ENCODE data around the gene DRD4. TPM values are rescaled to one million over a fixed set of nuclear protein-coding genes. Genes with fewer than 3 reads are reported as not detected.

The DRD4 gene
- total and polyA plus RNA-seq, 7 experiments from 2014 or later = 0.27 to 1.9 (median 0.75) TPM; not detected in 2

DNA sequence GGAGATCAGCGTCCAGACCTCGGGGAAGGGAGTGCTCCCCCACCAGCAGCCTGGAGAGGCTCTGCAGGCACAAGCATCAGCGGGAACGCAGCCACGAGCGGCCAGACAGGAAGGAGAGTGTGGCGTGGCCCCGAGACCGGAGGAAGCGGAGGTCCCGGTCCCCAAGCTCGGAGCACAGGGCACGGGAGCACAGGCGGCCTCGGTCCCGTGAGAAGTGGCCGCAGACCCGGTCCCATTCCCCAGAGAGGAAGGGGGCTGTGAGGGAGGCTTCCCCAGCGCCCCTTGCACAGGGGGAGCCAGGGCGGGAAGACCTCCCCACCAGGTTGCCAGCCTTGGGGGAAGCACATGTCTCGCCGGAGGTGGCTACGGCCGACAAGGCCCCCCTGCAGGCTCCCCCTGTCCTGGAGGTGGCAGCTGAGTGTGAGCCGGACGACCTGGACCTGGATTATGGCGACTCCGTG is 28.2 kb upstream of the DRD4 start:
- H3K4me3 Mint-ChIP-seq = no peak overlapping the region
- Histone ChIP-seq H3K4me1 (ENCODE audit: control insufficient read depth in 2 of 2, insufficient read depth in 2 of 2, low read length in 2 of 2) (peaks cover 2 to 8% of the 10 kb centered on the region in 2 donors), H3K9me3 (ENCODE audit: control insufficient read depth in 2 of 3, low read length in 3 of 3) (no peaks in the 10 kb centered on the region), H3K27me3 (ENCODE audit: control insufficient read depth in 2 of 2, insufficient read depth in 2 of 2, low read length in 2 of 2) (no peaks in the 10 kb centered on the region), H3K4me3 (ENCODE audit: low read length) (no peak overlapping the region), H3K27ac (ENCODE audit: low read depth, low read length) (no peak overlapping the region), H3K36me3 (ENCODE audit: control insufficient read depth in 2 of 3, insufficient read depth in 3 of 3, low read length in 3 of 3) (peaks cover 0 to 95% (median 37%) of the 10 kb centered on the region in 3 experiments)
- POLR2A ChIA-PET = interaction anchor here (0.6 to 1.1 kb wide), 2 partner anchors 51 to 352 kb away, joined by 4 to 6 read pairs; no protein-coding TSS in a partner anchor
- peak overlapping the region in 2 of 9 donors; percentile 56 to 83 for H3K27ac Mint-ChIP-seq
- peaks cover 0 to 9% (median 5%) of the 10 kb centered on the region in 7 donors for H3K4me1 Mint-ChIP-seq
- H3K36me3 Mint-ChIP-seq = peaks cover 0 to 20% (median 5%) of the 10 kb centered on the region in 5 donors
- no peaks in the 10 kb centered on the region for H3K27me3 Mint-ChIP-seq
- ATAC-seq (no peak), DNase-seq (peak in 1 of 9 donors; percentile 22)
- CTCF ChIA-PET = interaction anchor here (1.0 kb wide), 1 partner anchor 53 kb away, joined by 3 read pairs; no protein-coding TSS in a partner anchor
- no peaks in the 10 kb centered on the region for H3K9me3 Mint-ChIP-seq
- intact Hi-C loops (cut with micrococcal nuclease) = no loop called here

GRCh38 chr11:609341-609811 is 27.7 kb upstream of the DRD4 start:
- ChIA-PET POLR2A (no interaction called here), CTCF (no interaction called here)
- Histone ChIP-seq H3K36me3 (ENCODE audit: control insufficient read depth in 2 of 3, insufficient read depth in 3 of 3, low read length in 3 of 3) (peaks cover 0 to 90% (median 35%) of the 10 kb centered on the region in 3 experiments), H3K4me1 (ENCODE audit: control insufficient read depth in 2 of 2, insufficient read depth in 2 of 2, low read length in 2 of 2) (peaks cover 7 to 13% of the 10 kb centered on the region in 2 donors), H3K9me3 (ENCODE audit: control insufficient read depth in 2 of 3, low read length in 3 of 3) (no peaks in the 10 kb centered on the region), H3K27ac (ENCODE audit: low read depth, low read length) (no peak overlapping the region), H3K4me3 (ENCODE audit: low read length) (no peak overlapping the region), H3K27me3 (ENCODE audit: control insufficient read depth in 2 of 2, insufficient read depth in 2 of 2, low read length in 2 of 2) (no peaks in the 10 kb centered on the region)
- Mint-ChIP-seq H3K36me3 (peaks cover 0 to 16% (median 5%) of the 10 kb centered on the region in 5 donors), H3K4me3 (no peak overlapping the region), H3K9me3 (no peaks in the 10 kb centered on the region), H3K4me1 (peaks cover 0 to 12% (median 8%) of the 10 kb centered on the region in 7 donors), H3K27ac (no peak overlapping the region), H3K27me3 (no peaks in the 10 kb centered on the region)
- intact Hi-C loops (cut with micrococcal nuclease) = no loop called here
- ATAC-seq (no peak), DNase-seq (peak in 1 of 9 donors; percentile 21)

DNA sequence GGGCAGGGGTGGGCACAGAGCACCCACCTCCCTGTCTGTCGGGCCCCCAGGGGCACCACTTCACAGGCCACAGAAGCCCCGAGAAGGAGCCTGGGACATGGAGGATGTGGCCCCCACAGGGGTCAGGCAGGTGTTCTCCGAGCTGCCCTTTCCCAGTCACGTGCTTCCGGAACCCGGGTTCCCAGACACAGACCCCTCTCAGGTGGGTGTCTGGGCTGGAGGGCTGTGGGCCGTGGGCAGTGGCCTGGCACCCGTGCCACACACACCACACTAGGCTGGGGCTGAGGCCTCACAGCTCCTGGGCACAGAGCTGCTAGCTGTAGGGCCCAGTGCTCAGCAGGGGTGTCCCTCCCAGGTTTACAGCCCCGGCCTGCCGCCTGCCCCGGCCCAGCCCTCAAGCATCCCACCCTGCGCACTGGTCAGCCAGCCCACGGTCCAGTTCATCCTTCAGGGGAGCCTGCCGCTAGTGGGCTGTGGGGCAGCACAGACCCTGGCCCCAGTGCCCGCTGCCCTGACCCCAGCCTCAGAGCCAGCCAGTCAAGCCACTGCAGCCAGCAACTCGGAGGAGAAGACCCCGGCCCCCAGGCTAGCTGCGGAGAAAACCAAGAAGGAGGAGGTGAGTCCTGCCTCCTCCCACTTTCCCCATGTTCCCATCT is 26.8 kb upstream of the DRD4 start:
- Mint-ChIP-seq H3K4me1 (peaks cover 0 to 14% (median 10%) of the 10 kb centered on the region in 7 donors), H3K27ac (peak overlapping the region in 4 of 9 donors; percentile 58 to 91 (median 78)), H3K9me3 (peaks cover 0 to under 1% (median 0%) of the 10 kb centered on the region in 11 donors), H3K27me3 (no peaks in the 10 kb centered on the region), H3K4me3 (no peak overlapping the region), H3K36me3 (peaks cover 0 to 16% (median 5%) of the 10 kb centered on the region in 5 donors)
- ATAC-seq (no peak), DNase-seq (peak in 1 of 9 donors; percentile 22)
- ChIA-PET POLR2A (no interaction called here), CTCF (no interaction called here)
- Histone ChIP-seq H3K27ac (ENCODE audit: low read depth, low read length) (peak overlapping the region; percentile 28), H3K36me3 (ENCODE audit: control insufficient read depth in 2 of 3, insufficient read depth in 3 of 3, low read length in 3 of 3) (peaks cover 0 to 82% (median 34%) of the 10 kb centered on the region in 3 experiments), H3K27me3 (ENCODE audit: control insufficient read depth in 2 of 2, insufficient read depth in 2 of 2, low read length in 2 of 2) (no peaks in the 10 kb centered on the region), H3K9me3 (ENCODE audit: control insufficient read depth in 2 of 3, low read length in 3 of 3) (no peaks in the 10 kb centered on the region), H3K4me3 (ENCODE audit: low read length) (no peak overlapping the region), H3K4me1 (ENCODE audit: control insufficient read depth in 2 of 2, insufficient read depth in 2 of 2, low read length in 2 of 2) (peaks cover 8 to 22% of the 10 kb centered on the region in 2 donors)
- intact Hi-C loops (cut with micrococcal nuclease) = no loop called here

GRCh38 chr11:611001-611996 is 25.8 kb upstream of the DRD4 start:
- no peaks in the 10 kb centered on the region for H3K9me3 ChIP-seq (ENCODE audit: control insufficient read depth in 2 of 3, low read length in 3 of 3)
- H3K4me1 ChIP-seq (ENCODE audit: control insufficient read depth in 2 of 2, insufficient read depth in 2 of 2, low read length in 2 of 2) = peaks cover 8 to 22% of the 10 kb centered on the region in 2 donors
- POLR2A ChIA-PET = no interaction called here
- DNase-seq (peak in 1 of 9 donors; percentile 26), ATAC-seq (no peak)
- no peak overlapping the region for H3K4me3 ChIP-seq (ENCODE audit: low read length)
- peak overlapping the region in 7 of 9 donors; percentile 48 to 93 (median 78) for H3K27ac Mint-ChIP-seq
- no peak overlapping the region for H3K4me3 Mint-ChIP-seq
- H3K4me1 Mint-ChIP-seq = peaks cover 0 to 19% (median 14%) of the 10 kb centered on the region in 7 donors
- H3K27me3 ChIP-seq (ENCODE audit: control insufficient read depth in 2 of 2, insufficient read depth in 2 of 2, low read length in 2 of 2) = no peaks in the 10 kb centered on the region
- peaks cover 0 to 20% (median 5%) of the 10 kb centered on the region in 5 donors for H3K36me3 Mint-ChIP-seq
- intact Hi-C loops (cut with micrococcal nuclease) = no loop called here
- CTCF ChIA-PET = no interaction called here
- peak overlapping the region; percentile 28 for H3K27ac ChIP-seq (ENCODE audit: low read depth, low read length)
- H3K36me3 ChIP-seq (ENCODE audit: control insufficient read depth in 2 of 3, insufficient read depth in 3 of 3, low read length in 3 of 3) = peaks cover 0 to 78% (median 27%) of the 10 kb centered on the region in 3 experiments
- no peaks in the 10 kb centered on the region for H3K27me3 Mint-ChIP-seq
- H3K9me3 Mint-ChIP-seq = peaks cover 0 to 2% (median 0%) of the 10 kb centered on the region in 11 donors

DNA sequence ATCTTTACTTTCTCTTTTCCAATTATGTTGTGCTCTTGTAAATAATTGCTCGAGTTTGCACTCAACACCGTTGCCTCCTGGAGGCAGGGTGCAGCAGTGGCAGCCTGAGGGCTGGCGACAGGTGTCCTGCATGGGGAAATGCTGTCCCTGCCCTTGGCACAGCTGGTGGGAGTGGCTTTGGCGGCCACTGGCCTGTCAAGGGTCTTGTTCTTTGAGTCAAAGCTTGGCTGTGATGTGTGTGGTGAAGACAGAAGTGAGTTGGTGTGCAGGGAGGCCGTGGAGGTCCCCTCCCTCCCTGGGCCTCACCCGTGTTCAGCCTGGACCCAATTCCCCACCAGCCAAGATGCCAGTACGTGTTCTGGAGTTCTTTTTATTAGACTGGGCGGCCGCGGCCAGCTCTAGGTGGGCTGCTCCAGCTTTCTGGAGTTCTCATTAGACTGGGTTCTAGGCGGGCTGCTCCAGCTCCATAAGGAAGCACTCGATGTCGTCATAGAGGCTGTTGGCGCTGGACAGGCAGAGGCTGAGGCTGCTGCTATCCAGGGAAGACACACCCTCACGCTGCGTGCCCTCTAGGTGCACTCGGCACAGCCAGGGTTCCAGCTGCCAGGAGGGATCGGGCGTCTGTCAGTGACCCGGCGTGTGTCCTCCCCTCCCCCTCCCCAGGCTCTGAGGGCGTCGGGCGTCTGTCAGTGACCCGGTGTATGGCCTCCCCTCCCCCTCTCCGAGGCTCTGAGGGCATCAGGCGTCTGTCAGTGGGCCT is 24.7 kb upstream of the DRD4 start:
- peak overlapping the region in 5 of 10 donors; percentile 23 to 76 (median 58) for H3K4me3 Mint-ChIP-seq
- ChIA-PET CTCF (interaction anchor here (0.6 kb wide), 1 partner anchor 37 kb away, joined by 6 read pairs; no protein-coding TSS in a partner anchor), POLR2A (interaction anchor here (2.5 kb wide), 1 partner anchor 36 kb away, joined by 14 read pairs; the partner anchor contains the start of gene PHRF1)
- intact Hi-C loops (cut with micrococcal nuclease) = loop anchor here in 1 of 2 donors (2.0 kb wide), 1 partner anchor 52 kb away; the partner anchor contains the start of genes LMNTD2 and RASSF7
- peaks cover 0 to 2% (median 0%) of the 10 kb centered on the region in 11 donors for H3K9me3 Mint-ChIP-seq
- H3K27me3 Mint-ChIP-seq = no peaks in the 10 kb centered on the region
- peak overlapping the region; percentile 67 to 93 (median 88) for H3K27ac Mint-ChIP-seq
- no peak overlapping the region for H3K4me3 ChIP-seq (ENCODE audit: low read length)
- ATAC-seq (no peak), DNase-seq (peak in 2 of 9 donors; percentile 24 to 25)
- H3K4me1 ChIP-seq (ENCODE audit: control insufficient read depth in 2 of 2, insufficient read depth in 2 of 2, low read length in 2 of 2) = peaks cover 8 to 22% of the 10 kb centered on the region in 2 donors
- H3K36me3 Mint-ChIP-seq = peaks cover 0 to 15% (median 0%) of the 10 kb centered on the region in 5 donors
- no peaks in the 10 kb centered on the region for H3K9me3 ChIP-seq (ENCODE audit: control insufficient read depth in 2 of 3, low read length in 3 of 3)
- no peaks in the 10 kb centered on the region for H3K27me3 ChIP-seq (ENCODE audit: control insufficient read depth in 2 of 2, insufficient read depth in 2 of 2, low read length in 2 of 2)
- H3K27ac ChIP-seq (ENCODE audit: low read depth, low read length) = peak overlapping the region; percentile 86
- H3K4me1 Mint-ChIP-seq = peaks cover 0 to 22% (median 15%) of the 10 kb centered on the region in 7 donors
- peaks cover 0 to 67% (median 22%) of the 10 kb centered on the region in 3 experiments for H3K36me3 ChIP-seq (ENCODE audit: control insufficient read depth in 2 of 3, insufficient read depth in 3 of 3, low read length in 3 of 3)
